Glomerular visceral epithelial cell (primary cell): ENCODE data around the gene CST7.

ENCODE experiments used
- DNase-seq: peaks from one replicate; pipeline ENCODE4 v3.0.0-alpha.2; 2016; ENCODE audit errors: extremely low spot score

CST7 gene

GRCh38 chr20:24964506-24964840 lies 15.4 kb downstream of the CST7 start:
- DNase-seq = no peak

GRCh38 chr20:24965065-24965919 lies 16.2 kb downstream of the CST7 start:
- no peak for DNase-seq

- no peak for DNase-seq
These were observed 17.4 kb downstream of the CST7 start for GRCh38 chr20:24966317-24967012.

GRCh38 chr20:24968278-24968800 lies 19.3 kb downstream of the CST7 start:
- no peak for DNase-seq

- DNase-seq = no peak
These were observed 20.3 kb downstream of the CST7 start for GRCh38 chr20:24969186-24970029.

- no peak for DNase-seq
These were observed 21.0 kb downstream of the CST7 start for GRCh38 chr20:24970030-24970553.

- no peak for DNase-seq
These were observed 21.7 kb downstream of the CST7 start for GRCh38 chr20:24970754-24971153.

- no peak for DNase-seq
These were observed 22.5 kb downstream of the CST7 start for GRCh38 chr20:24971376-24972101.

GRCh38 chr20:24972341-24972740 lies 23.3 kb downstream of the CST7 start:
- no peak for DNase-seq

GRCh38 chr20:24977336-24977735 lies 28.3 kb downstream of the CST7 start:
- DNase-seq = no peak

GRCh38 chr20:24977797-24978196 lies 28.7 kb downstream of the CST7 start:
- DNase-seq = no peak

GRCh38 chr20:24978513-24978912 lies 29.4 kb downstream of the CST7 start:
- DNase-seq = no peak

GRCh38 chr20:24979036-24979960 lies 30.2 kb downstream of the CST7 start:
- no peak for DNase-seq

GRCh38 chr20:24980291-24981053 lies 31.4 kb downstream of the CST7 start:
- no peak for DNase-seq

- no peak for DNase-seq
These were observed 32.2 kb downstream of the CST7 start for GRCh38 chr20:24981282-24981681.

GRCh38 chr20:24981790-24982189 lies 32.7 kb downstream of the CST7 start:
- DNase-seq = no peak

GRCh38 chr20:24983896-24984295 lies 34.8 kb downstream of the CST7 start:
- no peak for DNase-seq

- no peak for DNase-seq
These were observed 36.0 kb downstream of the CST7 start for GRCh38 chr20:24984961-24985640.

GRCh38 chr20:24985802-24986201 lies 36.7 kb downstream of the CST7 start:
- DNase-seq = no peak
